Testis (tissue), 3 donors: ENCODE results near the gene SLC66A1. TPM values are rescaled to one million over a fixed set of nuclear protein-coding genes. Genes with fewer than 3 reads are reported as not detected.
A peak's percentile ranks its signal among the peaks of the same experiment; 100 is the strongest.

Experiments
- DNase-seq: peaks from one replicate; pipeline ENCODE4 v3.0.0-alpha.2; 2019
- H3K27ac ChIP-seq, 2 donors: fragments of 200-600 bp; sonication (generic); one replicate each; pipeline ENCODE4 v1.5.1; 2019
- H3K27me3 ChIP-seq: fragments of 200-600 bp; sonication (generic); one replicate; pipeline ENCODE4 v1.5.1; 2019
- H3K36me3 ChIP-seq: fragments of 200-600 bp; sonication (generic); one replicate; pipeline ENCODE4 v1.5.1; 2017; ENCODE audit warnings: low read depth; ENCODE audit errors: missing control alignments
- H3K4me1 ChIP-seq: fragments of 200-600 bp; sonication (generic); one replicate; pipeline ENCODE4 v1.5.1; 2019
- H3K4me3 ChIP-seq, 2 donors: fragments of 200-600 bp; sonication (generic); one replicate each; pipeline ENCODE4 v1.5.1; 2017 to 2019
- H3K9me3 ChIP-seq: fragments of 200-600 bp; sonication (generic); one replicate; pipeline ENCODE4 v1.5.1; 2017
- POLR2A ChIP-seq: fragments of 450-650 bp; IDR thresholded peaks from one replicate; pipeline ENCODE4 v1.6.1; 2017; ENCODE audit warnings: antibody characterized with exemption, mild to moderate bottlenecking, moderate library complexity
- WGBS, 2 donors: methylation state at CpG; one replicate each; pipeline ENCODE4 v1.1.5; 2018; 5-methylcytosine and 5-hydroxymethylcytosine counted together
- intact Hi-C: fragments of 100-400 bp; cut with DNase I; formaldehyde crosslinking; loops from one replicate; pipeline ENCODE4 v1.15.1; 2023; ENCODE audit warnings: low total_unique reads
- polyA plus RNA-seq: library from polyadenylated mRNA; stranded (reverse); fragments of 350-450 nt; fragmentation: Illumina TruSeq; extraction: RNeasy Lipid Tissue Mini Kit (QIAGEN cat#74804); gene quantifications from one replicate; pipeline ENCODE4 v1.2.3, GENCODE V29; 2014; ENCODE audit warnings: low read depth, low replicate concordance; ENCODE audit not compliant: insufficient read depth
- total RNA-seq, 2 donors: library from RNA; depleted of rRNA; stranded (reverse); fragments of >200 nt; gene quantifications; one replicate each; pipeline ENCODE4 v1.2.3, GENCODE V29; 2016
- TF ChIP-seq, protein P1 (sequence below), 3 experiments: fragments of 450-650 bp in 2 of 3; fragments of 200-600 bp in 1 of 3; sonication (generic) in 1 of 3; IDR thresholded peaks; one replicate each; pipeline ENCODE4 v1.5.1; 2016 to 2019; ENCODE audit warnings: antibody characterized with exemption in 3 of 3, mild to moderate bottlenecking in 2 of 3, moderate library complexity in 1 of 3

SLC66A1 gene
- total and polyA plus RNA-seq, 3 donors from 2014 or later, result 27.9 to 66.0 (median 61.1) TPM

- intact Hi-C loops, result no loop called here
- no peak for DNase-seq
Observed at GRCh38 chr1:19361611-19362147, 49.6 kb downstream of the SLC66A1 start.

DNA sequence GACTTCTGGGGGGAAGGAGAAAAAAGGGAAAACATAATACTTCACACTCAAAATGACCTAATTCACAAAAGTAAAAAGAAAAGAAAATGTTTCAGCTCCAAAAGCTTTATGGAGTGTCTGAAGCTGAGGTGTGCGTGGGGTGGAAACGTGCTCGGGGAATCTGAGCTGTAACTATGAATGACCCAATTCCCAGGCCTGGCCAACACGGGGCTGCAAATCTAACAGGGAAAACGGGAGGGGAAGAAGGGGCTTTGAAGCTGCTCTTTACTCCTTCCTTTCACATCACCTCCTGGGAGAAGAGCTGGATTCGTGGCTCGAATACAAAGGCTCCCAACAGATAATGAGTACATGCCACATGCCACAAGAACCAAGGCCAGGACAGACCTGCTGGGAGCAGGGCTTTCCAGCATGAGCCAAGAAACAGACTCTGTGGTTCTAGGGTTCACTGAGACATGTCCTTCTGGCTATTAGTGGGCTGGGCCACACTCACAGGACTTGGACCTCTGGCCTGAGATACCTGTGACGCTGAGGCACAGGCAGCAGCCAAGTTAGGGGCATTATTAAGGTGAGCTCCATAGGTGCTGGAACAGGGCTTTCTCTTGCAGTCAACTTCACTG, 51.5 kb downstream of the SLC66A1 start:
- Histone ChIP-seq H3K4me3 (no peak overlapping the region), H3K27ac (peak overlapping the region; percentile 34 to 48), H3K36me3 (no peaks in the 10 kb centered on the region), H3K9me3 (no peaks in the 10 kb centered on the region), H3K4me1 (peaks cover 50% of the 10 kb centered on the region), H3K27me3 (no peaks in the 10 kb centered on the region)
- TF ChIP-seq, protein P1, sequence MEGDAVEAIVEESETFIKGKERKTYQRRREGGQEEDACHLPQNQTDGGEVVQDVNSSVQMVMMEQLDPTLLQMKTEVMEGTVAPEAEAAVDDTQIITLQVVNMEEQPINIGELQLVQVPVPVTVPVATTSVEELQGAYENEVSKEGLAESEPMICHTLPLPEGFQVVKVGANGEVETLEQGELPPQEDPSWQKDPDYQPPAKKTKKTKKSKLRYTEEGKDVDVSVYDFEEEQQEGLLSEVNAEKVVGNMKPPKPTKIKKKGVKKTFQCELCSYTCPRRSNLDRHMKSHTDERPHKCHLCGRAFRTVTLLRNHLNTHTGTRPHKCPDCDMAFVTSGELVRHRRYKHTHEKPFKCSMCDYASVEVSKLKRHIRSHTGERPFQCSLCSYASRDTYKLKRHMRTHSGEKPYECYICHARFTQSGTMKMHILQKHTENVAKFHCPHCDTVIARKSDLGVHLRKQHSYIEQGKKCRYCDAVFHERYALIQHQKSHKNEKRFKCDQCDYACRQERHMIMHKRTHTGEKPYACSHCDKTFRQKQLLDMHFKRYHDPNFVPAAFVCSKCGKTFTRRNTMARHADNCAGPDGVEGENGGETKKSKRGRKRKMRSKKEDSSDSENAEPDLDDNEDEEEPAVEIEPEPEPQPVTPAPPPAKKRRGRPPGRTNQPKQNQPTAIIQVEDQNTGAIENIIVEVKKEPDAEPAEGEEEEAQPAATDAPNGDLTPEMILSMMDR (IDR thresholded peaks at IDR 0.05), result no peak
- no peak for TF ChIP-seq POLR2A
- intact Hi-C loops, result no loop called here
- peak; percentile 57 for DNase-seq
- 36 to 59% methylated on average over 8 of the region's 8 CpGs for WGBS, 2 donors

More at GRCh38 chr1:19361611-19362147, 49.6 kb downstream of the SLC66A1 start:
- Histone ChIP-seq H3K36me3 (no peaks in the 10 kb centered on the region), H3K4me3 (no peak overlapping the region), H3K9me3 (no peaks in the 10 kb centered on the region), H3K27me3 (no peaks in the 10 kb centered on the region), H3K27ac (no peak overlapping the region), H3K4me1 (peaks cover 45% of the 10 kb centered on the region)
- TF ChIP-seq POLR2A, result no peak
- TF ChIP-seq, protein P1 (IDR thresholded peaks at IDR 0.05), result no peak
- 76 to 80% methylated on average over 8 of the region's 8 CpGs for WGBS, 2 donors

DNA sequence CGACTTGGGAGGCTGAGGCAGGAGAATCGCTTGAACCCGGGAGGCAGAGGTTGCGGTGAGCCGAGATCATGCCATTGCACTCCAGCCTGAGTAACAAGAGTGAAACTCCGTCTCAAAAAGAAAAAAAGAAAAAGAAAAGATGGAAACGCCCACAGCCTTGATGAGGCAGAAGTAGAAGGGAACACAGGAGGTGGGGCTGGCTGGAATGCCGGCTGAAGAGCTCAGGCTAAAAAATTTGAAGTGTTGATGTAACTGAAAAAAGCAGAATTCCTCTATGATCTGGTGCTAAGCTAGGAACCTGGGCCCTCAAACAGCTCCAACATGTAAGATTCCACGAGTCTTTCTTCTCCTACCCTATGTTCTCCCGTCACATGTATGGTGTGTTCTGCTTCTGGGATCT, 53.6 kb downstream of the SLC66A1 start:
- DNase-seq, result peak; percentile 44
- H3K9me3 ChIP-seq, result no peaks in the 10 kb centered on the region
- H3K27ac ChIP-seq, result peak overlapping the region; percentile 31 to 53
- H3K4me3 ChIP-seq, result no peak overlapping the region
- TF ChIP-seq POLR2A, result no peak
- TF ChIP-seq, protein P1 (IDR thresholded peaks at IDR 0.05), result no peak
- no peaks in the 10 kb centered on the region for H3K36me3 ChIP-seq
- WGBS, 2 donors, result 56 to 62% methylated on average over 10 of the region's 10 CpGs
- H3K4me1 ChIP-seq, result peaks cover 58% of the 10 kb centered on the region
- H3K27me3 ChIP-seq, result no peaks in the 10 kb centered on the region
- intact Hi-C loops, result no loop called here

GRCh38 chr1:19366599-19367536, 54.7 kb downstream of the SLC66A1 start:
- Histone ChIP-seq H3K27ac (peak overlapping the region; percentile 31 to 53), H3K4me1 (peaks cover 63% of the 10 kb centered on the region), H3K27me3 (no peaks in the 10 kb centered on the region), H3K9me3 (no peaks in the 10 kb centered on the region), H3K36me3 (no peaks in the 10 kb centered on the region), H3K4me3 (no peak overlapping the region)
- DNase-seq, result peak; percentile 89
- WGBS, 2 donors, result 69 to 76% methylated on average over 16 to 18 of the region's 18 CpGs
- intact Hi-C loops, result no loop called here
- TF ChIP-seq, protein P1 (IDR thresholded peaks at IDR 0.05), result no peak
